ENCODE data around the gene ROR2.

ROR2 gene

DNA sequence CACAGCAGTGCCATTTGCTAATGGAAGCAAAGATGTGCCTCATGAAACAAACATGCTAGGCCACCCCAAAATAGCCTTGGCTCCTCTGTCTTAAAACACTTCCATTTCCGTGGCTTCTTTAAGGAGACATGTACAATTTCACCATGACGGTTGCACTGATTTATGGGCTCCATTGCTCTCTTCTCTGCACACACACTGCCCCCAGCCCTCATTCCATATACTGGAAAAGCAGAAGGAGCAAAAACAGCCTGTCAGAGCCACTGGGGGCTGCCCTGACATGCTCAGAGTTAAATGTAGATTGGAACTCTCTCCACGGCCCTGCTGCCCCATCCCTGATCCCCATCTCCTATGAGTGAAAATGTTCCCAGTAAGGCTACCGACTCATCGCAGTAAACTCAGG is 114.8 kb downstream of the ROR2 start:
- TF ChIP-seq SIN3A (IDR thresholded peaks at IDR 0.05; ENCODE audit: borderline replicate concordance, insufficient read depth, low read length), result no peak
- TF ChIP-seq FOXP2 (optimal IDR thresholded peaks at IDR 0.05; ENCODE audit: borderline replicate concordance, extremely low read depth, extremely low read length, insufficient read depth), result no peak

DNA sequence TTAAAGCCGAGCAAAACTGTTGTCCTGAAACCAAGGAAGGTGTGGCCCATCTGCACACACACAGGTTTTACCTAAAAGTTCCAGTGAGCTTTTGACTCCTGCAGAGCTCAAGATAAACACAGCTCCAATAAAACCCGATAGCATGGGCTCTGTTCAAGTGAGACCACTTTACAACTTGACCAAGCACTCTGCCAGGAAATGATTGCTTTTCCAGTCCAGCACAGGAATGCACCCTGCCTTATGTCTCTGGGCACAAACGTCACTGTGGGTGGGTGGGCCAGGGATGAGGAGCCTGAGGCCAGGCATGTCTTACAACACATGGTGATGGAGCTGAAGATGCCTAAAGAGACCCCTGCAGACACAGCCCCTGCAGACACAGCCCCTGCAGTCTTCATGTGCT is 115.3 kb downstream of the ROR2 start:
- no peak for TF ChIP-seq FOXP2 (optimal IDR thresholded peaks at IDR 0.05; ENCODE audit: borderline replicate concordance, extremely low read depth, extremely low read length, insufficient read depth)
- no peak for TF ChIP-seq POLR2AphosphoS5 (IDR thresholded peaks at IDR 0.05; ENCODE audit: low read depth, low read length)
- no peak for TF ChIP-seq SIN3A (IDR thresholded peaks at IDR 0.05; ENCODE audit: borderline replicate concordance, insufficient read depth, low read length)
- TF ChIP-seq TAF1 (IDR thresholded peaks at IDR 0.05; ENCODE audit: borderline replicate concordance, insufficient read depth, low read length), result no peak
- TF ChIP-seq, protein P1, sequence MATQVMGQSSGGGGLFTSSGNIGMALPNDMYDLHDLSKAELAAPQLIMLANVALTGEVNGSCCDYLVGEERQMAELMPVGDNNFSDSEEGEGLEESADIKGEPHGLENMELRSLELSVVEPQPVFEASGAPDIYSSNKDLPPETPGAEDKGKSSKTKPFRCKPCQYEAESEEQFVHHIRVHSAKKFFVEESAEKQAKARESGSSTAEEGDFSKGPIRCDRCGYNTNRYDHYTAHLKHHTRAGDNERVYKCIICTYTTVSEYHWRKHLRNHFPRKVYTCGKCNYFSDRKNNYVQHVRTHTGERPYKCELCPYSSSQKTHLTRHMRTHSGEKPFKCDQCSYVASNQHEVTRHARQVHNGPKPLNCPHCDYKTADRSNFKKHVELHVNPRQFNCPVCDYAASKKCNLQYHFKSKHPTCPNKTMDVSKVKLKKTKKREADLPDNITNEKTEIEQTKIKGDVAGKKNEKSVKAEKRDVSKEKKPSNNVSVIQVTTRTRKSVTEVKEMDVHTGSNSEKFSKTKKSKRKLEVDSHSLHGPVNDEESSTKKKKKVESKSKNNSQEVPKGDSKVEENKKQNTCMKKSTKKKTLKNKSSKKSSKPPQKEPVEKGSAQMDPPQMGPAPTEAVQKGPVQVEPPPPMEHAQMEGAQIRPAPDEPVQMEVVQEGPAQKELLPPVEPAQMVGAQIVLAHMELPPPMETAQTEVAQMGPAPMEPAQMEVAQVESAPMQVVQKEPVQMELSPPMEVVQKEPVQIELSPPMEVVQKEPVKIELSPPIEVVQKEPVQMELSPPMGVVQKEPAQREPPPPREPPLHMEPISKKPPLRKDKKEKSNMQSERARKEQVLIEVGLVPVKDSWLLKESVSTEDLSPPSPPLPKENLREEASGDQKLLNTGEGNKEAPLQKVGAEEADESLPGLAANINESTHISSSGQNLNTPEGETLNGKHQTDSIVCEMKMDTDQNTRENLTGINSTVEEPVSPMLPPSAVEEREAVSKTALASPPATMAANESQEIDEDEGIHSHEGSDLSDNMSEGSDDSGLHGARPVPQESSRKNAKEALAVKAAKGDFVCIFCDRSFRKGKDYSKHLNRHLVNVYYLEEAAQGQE (IDR thresholded peaks at IDR 0.05; ENCODE audit: insufficient read depth in 1 of 2, low read depth in 2 of 2, low read length in 2 of 2), result no peak

DNA sequence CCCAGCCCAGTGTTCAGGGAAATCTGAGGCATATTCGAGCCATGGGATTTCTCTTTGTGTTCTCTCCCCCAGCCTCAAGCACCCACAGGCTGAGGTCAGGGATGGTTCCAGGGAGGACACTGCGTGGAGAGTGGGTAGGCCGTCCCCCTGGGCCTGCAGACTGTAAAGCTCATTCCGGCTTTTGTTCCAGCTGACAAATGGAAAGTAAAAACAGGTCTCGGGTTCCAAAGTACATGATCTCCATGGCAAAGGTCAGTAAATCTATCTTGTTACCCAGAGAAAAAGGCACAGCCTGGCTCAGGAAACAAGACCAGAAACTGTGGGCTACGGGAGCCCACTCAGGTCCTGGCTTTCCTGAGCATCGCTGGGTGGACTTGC is 116.2 kb downstream of the ROR2 start:
- TF ChIP-seq FOXP2 (optimal IDR thresholded peaks at IDR 0.05; ENCODE audit: borderline replicate concordance, extremely low read depth, extremely low read length, insufficient read depth) (no peak), SIN3A (IDR thresholded peaks at IDR 0.05; ENCODE audit: borderline replicate concordance, insufficient read depth, low read length) (no peak), POLR2AphosphoS5 (IDR thresholded peaks at IDR 0.05; ENCODE audit: low read depth, low read length) (no peak), TAF1 (IDR thresholded peaks at IDR 0.05; ENCODE audit: borderline replicate concordance, insufficient read depth, low read length) (no peak)
- TF ChIP-seq, protein P1 (IDR thresholded peaks at IDR 0.05; ENCODE audit: insufficient read depth in 1 of 2, low read depth in 2 of 2, low read length in 2 of 2), result no peak

DNA sequence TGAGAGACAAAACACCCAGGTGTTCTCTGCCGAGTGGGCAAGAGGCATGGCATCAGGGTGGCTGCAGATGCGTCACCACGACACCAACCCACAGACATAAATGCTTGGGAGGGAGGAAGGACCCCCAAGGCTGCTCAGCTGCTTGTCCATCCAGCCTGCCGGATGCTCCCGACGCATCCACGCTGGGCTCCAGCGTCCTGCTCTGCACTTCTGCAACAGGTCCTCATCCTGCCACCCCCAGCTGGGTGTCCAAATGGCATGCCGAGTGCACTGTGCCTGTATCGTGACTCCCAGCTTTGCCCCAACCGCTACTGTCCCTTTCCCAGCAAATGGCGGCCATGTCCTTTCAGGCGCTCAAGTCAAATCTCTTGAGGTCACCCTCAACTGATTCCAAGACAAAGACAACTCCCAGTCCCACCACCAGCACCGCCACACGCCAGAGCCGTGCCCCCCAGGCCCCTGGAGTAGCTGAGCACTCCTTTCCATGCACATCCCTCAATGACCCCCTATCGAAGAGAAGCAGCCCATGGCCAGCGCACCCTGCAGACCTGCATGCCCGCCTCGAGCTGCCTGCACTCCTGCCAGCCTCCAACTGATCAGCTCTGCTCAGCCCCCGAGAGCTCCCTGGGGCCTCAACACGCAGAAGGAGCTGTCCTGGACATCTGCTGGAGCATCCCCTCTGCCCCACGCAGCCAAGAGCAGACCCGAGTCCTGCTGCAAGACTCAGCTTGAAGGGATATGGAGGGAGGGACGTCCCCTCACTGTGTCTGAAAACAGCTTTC is 116.7 kb downstream of the ROR2 start:
- TF ChIP-seq POLR2AphosphoS5 (IDR thresholded peaks at IDR 0.05; ENCODE audit: low read depth, low read length) (no peak), TAF1 (IDR thresholded peaks at IDR 0.05; ENCODE audit: borderline replicate concordance, insufficient read depth, low read length) (no peak), FOXP2 (optimal IDR thresholded peaks at IDR 0.05; ENCODE audit: borderline replicate concordance, extremely low read depth, extremely low read length, insufficient read depth) (no peak), SIN3A (IDR thresholded peaks at IDR 0.05; ENCODE audit: borderline replicate concordance, insufficient read depth, low read length) (no peak)
- TF ChIP-seq, protein P1 (IDR thresholded peaks at IDR 0.05; ENCODE audit: insufficient read depth in 1 of 2, low read depth in 2 of 2, low read length in 2 of 2), result no peak

DNA sequence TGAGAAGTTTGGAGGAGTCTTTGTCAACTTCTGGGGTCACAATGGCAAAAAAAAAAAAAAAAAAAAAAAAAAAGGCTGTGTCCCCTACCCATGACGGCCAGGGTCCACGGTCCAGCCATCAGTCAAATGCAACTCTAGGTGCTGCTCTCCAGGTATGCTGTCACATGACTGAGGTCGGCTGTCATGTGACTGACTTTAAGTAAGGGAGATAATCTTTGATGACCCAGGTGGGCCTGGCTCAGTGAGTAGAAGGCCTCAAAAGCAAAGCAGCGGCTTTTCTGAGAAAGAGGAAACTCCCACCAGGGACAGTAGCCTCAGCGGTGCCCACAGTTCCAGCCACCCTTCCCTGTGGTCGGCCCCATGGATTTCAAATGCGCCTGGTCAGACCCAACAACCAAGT is 117.7 kb downstream of the ROR2 start:
- TF ChIP-seq, protein P1 (IDR thresholded peaks at IDR 0.05; ENCODE audit: insufficient read depth in 1 of 2, low read depth in 2 of 2, low read length in 2 of 2), result no peak
- no peak for TF ChIP-seq POLR2AphosphoS5 (IDR thresholded peaks at IDR 0.05; ENCODE audit: low read depth, low read length)
- no peak for TF ChIP-seq SIN3A (IDR thresholded peaks at IDR 0.05; ENCODE audit: borderline replicate concordance, insufficient read depth, low read length)
- no peak for TF ChIP-seq TAF1 (IDR thresholded peaks at IDR 0.05; ENCODE audit: borderline replicate concordance, insufficient read depth, low read length)
- TF ChIP-seq FOXP2 (optimal IDR thresholded peaks at IDR 0.05; ENCODE audit: borderline replicate concordance, extremely low read depth, extremely low read length, insufficient read depth), result no peak
